ENCODE results near the gene LDB2. TPM values are rescaled to one million over a fixed set of nuclear protein-coding genes. Genes with fewer than 3 reads are reported as not detected.

Gene LDB2
- total and polyA plus RNA-seq, 2 of the 8 experiments (the other 6 are each of a cell fraction or from before 2014, with no cell fraction given), result 57.0 to 140 TPM

- TF ChIP-seq CHD7 (IDR thresholded peaks at IDR 0.05; ENCODE audit: insufficient replicate concordance, low read length) (no peak), POLR2AphosphoS5 (IDR thresholded peaks at IDR 0.05; ENCODE audit: low read depth, low read length) (no peak), JUN (IDR thresholded peaks at IDR 0.05; ENCODE audit: low read depth, low read length) (no peak), SP2 (IDR thresholded peaks at IDR 0.05; ENCODE audit: low read length) (no peak), ATF3 (IDR thresholded peaks at IDR 0.05; ENCODE audit: insufficient read depth, low read depth, low read length) (no peak), CHD1 (IDR thresholded peaks at IDR 0.05; ENCODE audit: low read depth, low read length) (no peak), GTF2F1 (IDR thresholded peaks at IDR 0.05; ENCODE audit: borderline replicate concordance, low read depth, low read length) (no peak), RXRA (IDR thresholded peaks at IDR 0.05; ENCODE audit: insufficient read depth, low read depth, low read length) (no peak), SIN3A (conservative IDR thresholded peaks at IDR 0.05 in 1 of 2, IDR thresholded peaks at IDR 0.05 in 1 of 2; ENCODE audit: low read depth in 1 of 2, low read length in 2 of 2) (no peak), TCF12 (IDR thresholded peaks at IDR 0.05; ENCODE audit: low read depth, low read length) (no peak)
Observed at GRCh38 chr4:16881151-16881884, 17.1 kb downstream of the LDB2 start (continued).

All from H1 (cell line).